Vagina (tissue), 2 donors: ENCODE measurements around the gene SLC37A1. TPM values are rescaled to one million over a fixed set of nuclear protein-coding genes. Genes with fewer than 3 reads are reported as not detected.

ENCODE experiments used
- DNase-seq, 2 donors: peaks; one replicate each; pipeline ENCODE4 v3.0.0-alpha.2; 2017; ENCODE audit errors: extremely low spot score in 2 of 2
- H3K27ac ChIP-seq: fragments of 200-600 bp; sonication (generic); one replicate; pipeline ENCODE4 v1.5.1; 2019
- H3K27me3 ChIP-seq: fragments of 200-600 bp; sonication (generic); one replicate; pipeline ENCODE4 v1.5.1; 2019
- H3K36me3 ChIP-seq, 2 donors: fragments of 200-600 bp; sonication (generic); one replicate each; pipeline ENCODE4 v1.5.1; 2017 to 2019
- H3K4me1 ChIP-seq: fragments of 200-600 bp; sonication (generic); one replicate; pipeline ENCODE4 v1.5.1; 2019
- H3K4me3 ChIP-seq, 2 donors: fragments of 200-600 bp; sonication (generic); 1 replicate in 1 of 2; 2 replicates in 1 of 2; pipeline ENCODE4 v1.5.1; 2016 to 2019
- H3K9me3 ChIP-seq: fragments of 200-600 bp; sonication (generic); one replicate; pipeline ENCODE4 v1.5.1; 2019
- CTCF ChIP-seq, 3 experiments: fragments of 450-650 bp in 2 of 3; fragments of 200-600 bp in 1 of 3; sonication (generic) in 1 of 3; IDR thresholded peaks; one replicate each; pipeline ENCODE4 v1.5.1; 2017 to 2019; ENCODE audit warnings: antibody characterized with exemption in 3 of 3, mild to moderate bottlenecking in 2 of 3, moderate library complexity in 2 of 3
- POLR2A ChIP-seq, 2 donors: fragments of 450-650 bp; IDR thresholded peaks; one replicate each; pipeline ENCODE4 v1.6.1; 2017; ENCODE audit warnings: antibody characterized with exemption in 2 of 2, mild to moderate bottlenecking in 2 of 2, moderate library complexity in 2 of 2
- POLR2AphosphoS5 ChIP-seq, 2 donors: sonication (generic); formaldehyde crosslinking; IDR thresholded peaks; one replicate each; pipeline ENCODE4 v1.9.0; 2017; ENCODE audit warnings: antibody characterized with exemption in 2 of 2, mild to moderate bottlenecking in 2 of 2, low read depth in 1 of 2; ENCODE audit not compliant: insufficient read depth in 1 of 2
- intact Hi-C: fragments of 100-400 bp; cut with DNase I; formaldehyde crosslinking; loops from one replicate; pipeline ENCODE4 v1.15.1; 2023
- total RNA-seq: library from RNA; depleted of rRNA; stranded (reverse); fragments of >200 nt; gene quantifications from one replicate; pipeline ENCODE4 v1.2.3, GENCODE V29; 2016

Gene SLC37A1
- total RNA-seq, 1 donor from 2014 or later = 11.8 TPM

GRCh38 chr21:42518626-42519025 is 5.0 kb downstream of the SLC37A1 start:
- no peak for TF ChIP-seq POLR2A (IDR thresholded peaks at IDR 0.05)
- TF ChIP-seq CTCF (IDR thresholded peaks at IDR 0.05) = no peak
- TF ChIP-seq POLR2AphosphoS5 (IDR thresholded peaks at IDR 0.05; ENCODE audit: insufficient read depth in 1 of 2, low read depth in 1 of 2) = no peak
- Histone ChIP-seq H3K4me3 (no peak overlapping the region), H3K27ac (no peak overlapping the region), H3K4me1 (peaks cover 30% of the 10 kb centered on the region), H3K27me3 (no peaks in the 10 kb centered on the region), H3K36me3 (peaks cover 0 to 9% of the 10 kb centered on the region in 2 donors), H3K9me3 (no peaks in the 10 kb centered on the region)
- intact Hi-C loops = no loop called here
- DNase-seq = no peak

GRCh38 chr21:42520628-42521253 is 7.1 kb downstream of the SLC37A1 start:
- intact Hi-C loops = no loop called here
- Histone ChIP-seq H3K4me1 (peaks cover 37% of the 10 kb centered on the region), H3K36me3 (peaks cover 0 to 9% of the 10 kb centered on the region in 2 donors), H3K9me3 (no peaks in the 10 kb centered on the region), H3K27ac (no peak overlapping the region), H3K27me3 (no peaks in the 10 kb centered on the region), H3K4me3 (no peak overlapping the region)
- TF ChIP-seq POLR2AphosphoS5 (IDR thresholded peaks at IDR 0.05; ENCODE audit: insufficient read depth in 1 of 2, low read depth in 1 of 2) (no peak), CTCF (IDR thresholded peaks at IDR 0.05) (no peak), POLR2A (IDR thresholded peaks at IDR 0.05) (no peak)
- DNase-seq = no peak

- intact Hi-C loops = no loop called here
- no peaks in the 10 kb centered on the region for H3K9me3 ChIP-seq
- no peak for DNase-seq
Measured at GRCh38 chr21:42521384-42521783, 7.7 kb downstream of the SLC37A1 start.

GRCh38 chr21:42521805-42522204 is 8.2 kb downstream of the SLC37A1 start:
- intact Hi-C loops = no loop called here
- Histone ChIP-seq H3K4me3 (no peak overlapping the region), H3K36me3 (peaks cover 0 to 9% of the 10 kb centered on the region in 2 donors), H3K4me1 (peaks cover 28% of the 10 kb centered on the region), H3K27me3 (no peaks in the 10 kb centered on the region), H3K9me3 (no peaks in the 10 kb centered on the region), H3K27ac (no peak overlapping the region)
- no peak for DNase-seq
- TF ChIP-seq POLR2AphosphoS5 (IDR thresholded peaks at IDR 0.05; ENCODE audit: insufficient read depth in 1 of 2, low read depth in 1 of 2) (no peak), POLR2A (IDR thresholded peaks at IDR 0.05) (no peak), CTCF (IDR thresholded peaks at IDR 0.05) (no peak)

More at GRCh38 chr21:42521384-42521783, 7.7 kb downstream of the SLC37A1 start:
- H3K4me1 ChIP-seq = peaks cover 32% of the 10 kb centered on the region
- no peak overlapping the region for H3K4me3 ChIP-seq
- H3K27ac ChIP-seq = no peak overlapping the region
- H3K36me3 ChIP-seq = peaks cover 0 to 9% of the 10 kb centered on the region in 2 donors
- no peaks in the 10 kb centered on the region for H3K27me3 ChIP-seq
- TF ChIP-seq POLR2AphosphoS5 (IDR thresholded peaks at IDR 0.05; ENCODE audit: insufficient read depth in 1 of 2, low read depth in 1 of 2) (no peak), POLR2A (IDR thresholded peaks at IDR 0.05) (no peak), CTCF (IDR thresholded peaks at IDR 0.05) (no peak)

- Histone ChIP-seq H3K4me3 (no peak overlapping the region), H3K27ac (no peak overlapping the region), H3K27me3 (no peaks in the 10 kb centered on the region), H3K36me3 (peaks cover 0 to 9% of the 10 kb centered on the region in 2 donors), H3K9me3 (no peaks in the 10 kb centered on the region), H3K4me1 (peaks cover 25% of the 10 kb centered on the region)
- no peak for TF ChIP-seq CTCF (IDR thresholded peaks at IDR 0.05)
- TF ChIP-seq POLR2AphosphoS5 (IDR thresholded peaks at IDR 0.05; ENCODE audit: insufficient read depth in 1 of 2, low read depth in 1 of 2) = no peak
- TF ChIP-seq POLR2A (IDR thresholded peaks at IDR 0.05) = no peak
- intact Hi-C loops = no loop called here
- no peak for DNase-seq
Measured at GRCh38 chr21:42522271-42522670, 8.6 kb downstream of the SLC37A1 start.
